ENCODE results near the gene FAM89B.
A peak's percentile ranks its signal among the peaks of the same experiment; 100 is the strongest.

FAM89B gene

GRCh38 chr11:65611758-65612603 is 39.6 kb downstream of the FAM89B start:
- peaks cover 14 to 42% of the 10 kb centered on the region in 2 donors for H3K36me3 ChIP-seq (ENCODE audit: control insufficient read depth in 1 of 2, insufficient read depth in 2 of 2, low read length in 2 of 2)
- H3K4me3 ChIP-seq (ENCODE audit: low read depth in 1 of 2, low read length in 2 of 2), result peak overlapping the region; percentile 91 to 93
- H3K27me3 ChIP-seq (ENCODE audit: control insufficient read depth in 1 of 2, insufficient read depth in 2 of 2, low read length in 2 of 2), result no peaks in the 10 kb centered on the region
- H3K27ac ChIP-seq (ENCODE audit: low read depth, low read length), result peak overlapping the region; percentile 0
- H3K9me3 ChIP-seq (ENCODE audit: control insufficient read depth in 1 of 2, low read length in 2 of 2), result no peaks in the 10 kb centered on the region
- peak overlapping the region; percentile 84 to 89 for H3K9ac ChIP-seq (ENCODE audit: low read depth in 1 of 2, low read length in 2 of 2)
- peaks cover 37 to 56% of the 10 kb centered on the region in 2 donors for H3K4me1 ChIP-seq (ENCODE audit: control insufficient read depth in 1 of 2, insufficient read depth in 2 of 2, low read length in 2 of 2)

GRCh38 chr11:65612691-65613090 is 40.4 kb downstream of the FAM89B start:
- Histone ChIP-seq H3K36me3 (ENCODE audit: control insufficient read depth in 1 of 2, insufficient read depth in 2 of 2, low read length in 2 of 2) (peaks cover 19 to 45% of the 10 kb centered on the region in 2 donors), H3K4me1 (ENCODE audit: control insufficient read depth in 1 of 2, insufficient read depth in 2 of 2, low read length in 2 of 2) (peaks cover 40 to 58% of the 10 kb centered on the region in 2 donors), H3K9me3 (ENCODE audit: control insufficient read depth in 1 of 2, low read length in 2 of 2) (no peaks in the 10 kb centered on the region), H3K9ac (ENCODE audit: low read depth in 1 of 2, low read length in 2 of 2) (peak overlapping the region; percentile 84 to 89), H3K4me3 (ENCODE audit: low read depth in 1 of 2, low read length in 2 of 2) (peak overlapping the region; percentile 91 to 93), H3K27ac (ENCODE audit: low read depth, low read length) (peak overlapping the region; percentile 95), H3K27me3 (ENCODE audit: control insufficient read depth in 1 of 2, insufficient read depth in 2 of 2, low read length in 2 of 2) (no peaks in the 10 kb centered on the region)

GRCh38 chr11:65613091-65613928 is 41.0 kb downstream of the FAM89B start:
- Histone ChIP-seq H3K9me3 (ENCODE audit: control insufficient read depth in 1 of 2, low read length in 2 of 2) (no peaks in the 10 kb centered on the region), H3K4me1 (ENCODE audit: control insufficient read depth in 1 of 2, insufficient read depth in 2 of 2, low read length in 2 of 2) (peaks cover 40 to 57% of the 10 kb centered on the region in 2 donors), H3K27me3 (ENCODE audit: control insufficient read depth in 1 of 2, insufficient read depth in 2 of 2, low read length in 2 of 2) (no peaks in the 10 kb centered on the region)

GRCh38 chr11:65615229-65615949 is 43.1 kb downstream of the FAM89B start, which contains the start of gene PCNX3:
TSS of gene PCNX3 (plus strand) at chr11:65615776. CDS start at chr11:65616312, 536 bp downstream.
- peak within 1 kb of the TSS; percentile 89 to 99 for H3K9ac ChIP-seq (ENCODE audit: low read depth in 1 of 2, low read length in 2 of 2)
- no peaks in the 10 kb centered on the region for H3K27me3 ChIP-seq (ENCODE audit: control insufficient read depth in 1 of 2, insufficient read depth in 2 of 2, low read length in 2 of 2)
- peak within 1 kb of the TSS; percentile 95 for H3K27ac ChIP-seq (ENCODE audit: low read depth, low read length)
- H3K9me3 ChIP-seq (ENCODE audit: control insufficient read depth in 1 of 2, low read length in 2 of 2), result no peaks in the 10 kb centered on the region
- H3K4me1 ChIP-seq (ENCODE audit: control insufficient read depth in 1 of 2, insufficient read depth in 2 of 2, low read length in 2 of 2), result peaks cover 40 to 47% of the 10 kb centered on the region in 2 donors
- H3K4me3 ChIP-seq (ENCODE audit: low read depth in 1 of 2, low read length in 2 of 2), result peak within 1 kb of the TSS; percentile 91 to 93
- H3K36me3 ChIP-seq (ENCODE audit: control insufficient read depth in 1 of 2, insufficient read depth in 2 of 2, low read length in 2 of 2), result peaks cover 24 to 51% of the 10 kb centered on the region in 2 donors

More at GRCh38 chr11:65613091-65613928, 41.0 kb downstream of the FAM89B start:
- peaks cover 19 to 45% of the 10 kb centered on the region in 2 donors for H3K36me3 ChIP-seq (ENCODE audit: control insufficient read depth in 1 of 2, insufficient read depth in 2 of 2, low read length in 2 of 2)
- H3K4me3 ChIP-seq (ENCODE audit: low read depth in 1 of 2, low read length in 2 of 2), result peak overlapping the region; percentile 91 to 93
- H3K27ac ChIP-seq (ENCODE audit: low read depth, low read length), result peak overlapping the region; percentile 95
- peak overlapping the region; percentile 84 to 89 for H3K9ac ChIP-seq (ENCODE audit: low read depth in 1 of 2, low read length in 2 of 2)

- H3K9ac ChIP-seq (ENCODE audit: low read depth in 1 of 2, low read length in 2 of 2), result peak overlapping the region; percentile 79 to 88
- peaks cover 33 to 40% of the 10 kb centered on the region in 2 donors for H3K4me1 ChIP-seq (ENCODE audit: control insufficient read depth in 1 of 2, insufficient read depth in 2 of 2, low read length in 2 of 2)
- H3K27me3 ChIP-seq (ENCODE audit: control insufficient read depth in 1 of 2, insufficient read depth in 2 of 2, low read length in 2 of 2), result no peaks in the 10 kb centered on the region
- peaks cover 26 to 54% of the 10 kb centered on the region in 2 donors for H3K36me3 ChIP-seq (ENCODE audit: control insufficient read depth in 1 of 2, insufficient read depth in 2 of 2, low read length in 2 of 2)
- H3K27ac ChIP-seq (ENCODE audit: low read depth, low read length), result peak overlapping the region; percentile 73
- no peaks in the 10 kb centered on the region for H3K9me3 ChIP-seq (ENCODE audit: control insufficient read depth in 1 of 2, low read length in 2 of 2)
- peak overlapping the region; percentile 85 to 88 for H3K4me3 ChIP-seq (ENCODE audit: low read depth in 1 of 2, low read length in 2 of 2)
Observed at GRCh38 chr11:65615950-65616574, 43.7 kb downstream of the FAM89B start.

- peak overlapping the region; percentile 85 to 88 for H3K4me3 ChIP-seq (ENCODE audit: low read depth in 1 of 2, low read length in 2 of 2)
- H3K27me3 ChIP-seq (ENCODE audit: control insufficient read depth in 1 of 2, insufficient read depth in 2 of 2, low read length in 2 of 2), result no peaks in the 10 kb centered on the region
- H3K27ac ChIP-seq (ENCODE audit: low read depth, low read length), result no peak overlapping the region
- no peaks in the 10 kb centered on the region for H3K9me3 ChIP-seq (ENCODE audit: control insufficient read depth in 1 of 2, low read length in 2 of 2)
- peak overlapping the region; percentile 79 to 88 for H3K9ac ChIP-seq (ENCODE audit: low read depth in 1 of 2, low read length in 2 of 2)
- peaks cover 28 to 35% of the 10 kb centered on the region in 2 donors for H3K4me1 ChIP-seq (ENCODE audit: control insufficient read depth in 1 of 2, insufficient read depth in 2 of 2, low read length in 2 of 2)
- peaks cover 26 to 59% of the 10 kb centered on the region in 2 donors for H3K36me3 ChIP-seq (ENCODE audit: control insufficient read depth in 1 of 2, insufficient read depth in 2 of 2, low read length in 2 of 2)
Observed at GRCh38 chr11:65616575-65617001, 44.2 kb downstream of the FAM89B start.

- H3K9me3 ChIP-seq (ENCODE audit: control insufficient read depth in 1 of 2, low read length in 2 of 2), result no peaks in the 10 kb centered on the region
- H3K36me3 ChIP-seq (ENCODE audit: control insufficient read depth in 1 of 2, insufficient read depth in 2 of 2, low read length in 2 of 2), result peaks cover 26 to 59% of the 10 kb centered on the region in 2 donors
- H3K9ac ChIP-seq (ENCODE audit: low read depth in 1 of 2, low read length in 2 of 2), result peak overlapping the region in 1 of 2 donors; percentile 79
- H3K27me3 ChIP-seq (ENCODE audit: control insufficient read depth in 1 of 2, insufficient read depth in 2 of 2, low read length in 2 of 2), result no peaks in the 10 kb centered on the region
- peak overlapping the region; percentile 85 to 88 for H3K4me3 ChIP-seq (ENCODE audit: low read depth in 1 of 2, low read length in 2 of 2)
- peaks cover 21 to 28% of the 10 kb centered on the region in 2 donors for H3K4me1 ChIP-seq (ENCODE audit: control insufficient read depth in 1 of 2, insufficient read depth in 2 of 2, low read length in 2 of 2)
- H3K27ac ChIP-seq (ENCODE audit: low read depth, low read length), result no peak overlapping the region
Observed at GRCh38 chr11:65617136-65617850, 45.0 kb downstream of the FAM89B start.

- H3K36me3 ChIP-seq (ENCODE audit: control insufficient read depth in 1 of 2, insufficient read depth in 2 of 2, low read length in 2 of 2), result peaks cover 26 to 56% of the 10 kb centered on the region in 2 donors
- no peak overlapping the region for H3K27ac ChIP-seq (ENCODE audit: low read depth, low read length)
- peaks cover 12 to 19% of the 10 kb centered on the region in 2 donors for H3K4me1 ChIP-seq (ENCODE audit: control insufficient read depth in 1 of 2, insufficient read depth in 2 of 2, low read length in 2 of 2)
- H3K27me3 ChIP-seq (ENCODE audit: control insufficient read depth in 1 of 2, insufficient read depth in 2 of 2, low read length in 2 of 2), result no peaks in the 10 kb centered on the region
- H3K9me3 ChIP-seq (ENCODE audit: control insufficient read depth in 1 of 2, low read length in 2 of 2), result no peaks in the 10 kb centered on the region
- no peak overlapping the region for H3K9ac ChIP-seq (ENCODE audit: low read depth in 1 of 2, low read length in 2 of 2)
- no peak overlapping the region for H3K4me3 ChIP-seq (ENCODE audit: low read depth in 1 of 2, low read length in 2 of 2)
Observed at GRCh38 chr11:65617990-65618751, 45.8 kb downstream of the FAM89B start.
